ENCODE data around the gene CAMK1G.

The CAMK1G gene

GRCh38 chr1:209565759-209566678, 17.5 kb upstream of the CAMK1G start:
- DNase-seq, result peak; percentile 63

- DNase-seq, result no peak
Observed at GRCh38 chr1:209567698-209568175, 15.8 kb upstream of the CAMK1G start.

GRCh38 chr1:209569455-209570207, 13.9 kb upstream of the CAMK1G start:
- DNase-seq, result peak; percentile 76

GRCh38 chr1:209570743-209571142, 12.8 kb upstream of the CAMK1G start:
- no peak for DNase-seq

- peak; percentile 64 for DNase-seq
Observed at GRCh38 chr1:209576392-209577197, 6.9 kb upstream of the CAMK1G start.

- no peak for DNase-seq
Observed at GRCh38 chr1:209577346-209577745, 6.2 kb upstream of the CAMK1G start.

- DNase-seq, result no peak
Observed at GRCh38 chr1:209580577-209580976, 2.9 kb upstream of the CAMK1G start.

- no peak for DNase-seq
Observed at GRCh38 chr1:209584231-209584672, 738 bp downstream of the CAMK1G start.

GRCh38 chr1:209585197-209585596, 1.7 kb downstream of the CAMK1G start:
- DNase-seq, result no peak

- DNase-seq, result no peak
Observed at GRCh38 chr1:209585672-209586071, 2.2 kb downstream of the CAMK1G start.

- DNase-seq, result no peak
Observed at GRCh38 chr1:209586221-209586740, 2.8 kb downstream of the CAMK1G start.

GRCh38 chr1:209587789-209588188, 4.3 kb downstream of the CAMK1G start:
- DNase-seq, result no peak

- DNase-seq, result no peak
Observed at GRCh38 chr1:209589440-209589839, 5.9 kb downstream of the CAMK1G start.

- no peak for DNase-seq
Observed at GRCh38 chr1:209589863-209590262, 6.3 kb downstream of the CAMK1G start.

- DNase-seq, result no peak
Observed at GRCh38 chr1:209590405-209590804, 6.9 kb downstream of the CAMK1G start.

- DNase-seq, result no peak
Observed at GRCh38 chr1:209593747-209594146, 10.2 kb downstream of the CAMK1G start.

GRCh38 chr1:209594440-209594839, 10.9 kb downstream of the CAMK1G start:
- no peak for DNase-seq

- DNase-seq, result no peak
Observed at GRCh38 chr1:209595028-209595427, 11.5 kb downstream of the CAMK1G start.

- DNase-seq, result no peak
Observed at GRCh38 chr1:209595599-209596285, 12.2 kb downstream of the CAMK1G start.

- no peak for DNase-seq
Observed at GRCh38 chr1:209597499-209597898, 14.0 kb downstream of the CAMK1G start.

- no peak for DNase-seq
Observed at GRCh38 chr1:209598227-209598626, 14.7 kb downstream of the CAMK1G start.

GRCh38 chr1:209600541-209600940, 17.0 kb downstream of the CAMK1G start:
- DNase-seq, result no peak

Data from activated CD8-positive, alpha-beta memory T cell treated with anti-CD3 and anti-CD28 coated beads, Interleukin-2, amount 50 U/mL, for 4 hours (primary cell).